Stimulated activated CD8-positive, alpha-beta memory T cell treated with anti-CD3 and anti-CD28 coated beads, Interleukin-2, amount 100 ng/mL, for 1 hour (primary cell): Measurements from ENCODE around the gene PPP2R3B.
"Not testable (repeated sequence)": the region's sequence is repeated elsewhere in the genome, so short reads cannot be mapped to it uniquely, and the experiment has no call there.

ENCODE experiments used
- DNase-seq, 2 donors: peaks; one replicate each; pipeline ENCODE4 v3.0.0-alpha.2; 2020; ENCODE audit warnings: low read depth in 2 of 2

PPP2R3B gene

DNA sequence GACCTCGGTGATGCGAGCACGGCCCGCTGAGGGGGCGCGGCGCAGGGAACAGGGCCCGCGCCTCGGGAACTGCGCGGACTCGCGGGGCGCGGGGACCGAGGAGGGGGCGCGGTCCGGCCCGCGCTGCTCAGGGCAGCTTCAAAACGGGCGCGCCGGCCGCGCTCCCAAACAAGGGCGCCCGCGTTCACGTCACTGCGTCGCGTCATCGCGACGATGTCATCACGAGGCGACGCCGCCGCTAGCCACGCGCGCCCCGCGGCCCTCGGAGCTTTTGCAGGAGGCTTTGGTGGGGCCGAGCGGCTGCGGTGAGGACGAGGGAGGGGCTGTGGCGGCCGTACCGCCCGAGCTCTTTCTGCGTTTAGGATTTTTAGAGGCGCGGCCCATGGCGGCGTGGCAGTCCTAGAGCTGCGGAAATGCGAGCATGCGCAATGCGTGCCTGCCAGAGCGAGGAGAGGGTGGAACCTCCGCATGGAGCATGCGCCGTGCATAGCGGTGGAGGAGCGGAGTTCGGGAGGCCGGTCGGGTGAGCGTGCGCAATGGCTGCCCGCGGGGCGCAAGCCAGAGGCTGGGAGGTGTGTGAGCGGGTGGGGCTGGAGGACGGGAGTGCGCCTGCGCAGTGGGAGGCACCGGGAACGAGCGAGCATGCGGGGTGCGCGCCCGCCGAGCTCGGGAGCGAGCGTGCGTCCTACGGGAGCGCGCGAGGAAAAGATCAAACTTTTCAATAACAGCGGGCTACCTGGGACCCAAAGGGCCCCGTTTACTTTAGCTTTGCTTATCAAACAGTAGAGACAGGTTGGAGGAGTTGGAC lies at the start of gene PPP2R3B:
Gene PPP2R3B (minus strand): TSS at position 140 of the 808 bp plus-strand sequence. CDS start 216 bp downstream, outside the sequence.
- peak; percentile 96 to 99 for DNase-seq

DNA sequence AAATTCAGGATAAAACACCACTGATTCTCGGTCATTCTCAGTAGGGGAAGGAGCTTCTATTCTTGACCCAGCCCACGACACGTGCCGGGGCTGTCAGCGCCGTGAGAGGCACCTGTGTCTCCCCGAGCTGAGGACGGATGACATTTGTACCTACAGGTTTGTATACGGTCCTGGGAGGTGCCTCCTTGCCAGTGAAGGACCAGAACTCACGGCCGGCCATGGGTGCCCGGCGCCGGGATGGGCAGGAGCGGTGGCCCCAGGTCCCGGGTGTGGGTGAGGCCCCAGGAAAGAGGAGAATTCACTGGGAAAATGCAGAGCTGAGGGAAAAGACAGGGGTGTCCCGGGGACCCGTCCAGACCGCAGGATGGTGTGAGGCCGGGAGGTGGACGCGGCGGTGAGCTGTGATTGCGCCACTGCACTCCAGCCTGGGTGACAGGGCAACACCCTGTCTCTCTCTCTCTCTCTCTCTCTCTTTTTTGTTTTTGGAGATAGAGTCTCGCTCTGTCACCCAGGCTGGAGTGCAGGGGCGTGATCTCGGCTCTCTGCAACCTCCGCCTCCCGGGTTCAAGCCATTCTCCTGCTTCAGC lies 48.9 kb upstream of the PPP2R3B start:
- no peak for DNase-seq

DNA sequence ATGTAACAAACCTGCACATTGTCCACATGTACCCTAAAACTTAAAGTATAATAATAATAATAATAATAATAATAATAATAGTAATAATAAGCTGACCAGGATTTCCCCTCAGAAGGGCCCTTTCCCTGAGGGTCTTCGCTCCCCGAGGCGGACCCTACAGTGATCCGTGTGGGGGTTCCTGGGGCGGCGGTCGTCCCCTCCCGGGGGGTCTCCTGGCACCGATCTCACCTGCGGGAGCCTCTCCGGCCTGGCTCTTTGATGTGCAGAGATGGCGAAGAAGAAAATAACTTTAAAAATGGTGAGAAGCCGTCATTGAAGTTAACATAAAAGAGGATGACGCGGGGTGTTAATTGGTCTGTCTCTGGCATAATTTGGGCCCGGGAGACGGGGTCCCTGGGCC lies 48.2 kb upstream of the PPP2R3B start:
- no peak for DNase-seq

- DNase-seq: no peak
Measured at GRCh38 chrX:433771-434170, 47.1 kb upstream of the PPP2R3B start.

DNA sequence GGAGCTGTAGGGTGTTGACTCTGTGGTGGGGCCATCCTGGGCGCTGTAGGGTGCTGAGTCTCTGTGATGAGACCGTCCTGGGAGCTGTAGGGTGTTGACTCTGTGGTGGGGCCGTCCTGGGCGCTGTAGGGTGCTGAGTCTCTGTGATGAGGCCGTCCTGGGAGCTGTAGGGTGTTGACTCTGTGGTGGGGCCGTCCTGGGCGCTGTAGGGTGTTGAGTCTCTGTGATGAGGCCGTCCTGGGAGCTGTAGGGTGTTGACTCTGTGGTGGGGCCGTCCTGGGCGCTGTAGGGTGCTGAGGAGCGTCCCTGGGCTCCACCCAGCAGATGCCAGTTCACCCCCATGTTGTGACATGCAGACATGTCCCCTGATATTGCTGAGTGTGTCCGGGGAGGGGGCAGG lies 46.0 kb upstream of the PPP2R3B start:
- DNase-seq: not testable (repeated sequence)

- DNase-seq: no peak
Measured at GRCh38 chrX:431492-432111, 44.9 kb upstream of the PPP2R3B start.

GRCh38 chrX:431056-431455 lies 44.3 kb upstream of the PPP2R3B start:
- DNase-seq: no peak

GRCh38 chrX:429266-429825 lies 42.6 kb upstream of the PPP2R3B start:
- no peak for DNase-seq

GRCh38 chrX:427812-428725 lies 41.4 kb upstream of the PPP2R3B start:
- no peak for DNase-seq

GRCh38 chrX:426881-427280 lies 40.2 kb upstream of the PPP2R3B start:
- DNase-seq: no peak

DNA sequence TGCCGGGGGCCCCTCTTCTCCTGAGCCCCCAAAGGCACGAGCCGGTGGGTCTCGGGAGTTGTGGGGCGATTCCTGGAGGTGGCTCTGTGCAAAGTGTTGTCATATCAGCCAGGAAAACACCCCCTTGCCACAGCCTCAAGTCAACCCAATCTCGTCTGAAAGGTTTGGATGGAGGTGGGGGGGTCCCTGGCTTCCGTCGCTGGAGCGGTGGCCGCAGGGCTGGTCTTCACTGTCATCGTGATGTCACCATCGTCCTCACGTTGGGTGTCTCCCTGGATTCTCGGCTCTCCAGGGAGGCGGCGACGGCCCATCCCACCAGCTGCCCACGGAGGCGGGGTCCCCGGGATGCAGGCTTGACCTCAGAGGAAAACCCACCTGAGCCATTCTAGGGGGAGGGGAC lies 38.3 kb upstream of the PPP2R3B start:
- DNase-seq: no peak

DNA sequence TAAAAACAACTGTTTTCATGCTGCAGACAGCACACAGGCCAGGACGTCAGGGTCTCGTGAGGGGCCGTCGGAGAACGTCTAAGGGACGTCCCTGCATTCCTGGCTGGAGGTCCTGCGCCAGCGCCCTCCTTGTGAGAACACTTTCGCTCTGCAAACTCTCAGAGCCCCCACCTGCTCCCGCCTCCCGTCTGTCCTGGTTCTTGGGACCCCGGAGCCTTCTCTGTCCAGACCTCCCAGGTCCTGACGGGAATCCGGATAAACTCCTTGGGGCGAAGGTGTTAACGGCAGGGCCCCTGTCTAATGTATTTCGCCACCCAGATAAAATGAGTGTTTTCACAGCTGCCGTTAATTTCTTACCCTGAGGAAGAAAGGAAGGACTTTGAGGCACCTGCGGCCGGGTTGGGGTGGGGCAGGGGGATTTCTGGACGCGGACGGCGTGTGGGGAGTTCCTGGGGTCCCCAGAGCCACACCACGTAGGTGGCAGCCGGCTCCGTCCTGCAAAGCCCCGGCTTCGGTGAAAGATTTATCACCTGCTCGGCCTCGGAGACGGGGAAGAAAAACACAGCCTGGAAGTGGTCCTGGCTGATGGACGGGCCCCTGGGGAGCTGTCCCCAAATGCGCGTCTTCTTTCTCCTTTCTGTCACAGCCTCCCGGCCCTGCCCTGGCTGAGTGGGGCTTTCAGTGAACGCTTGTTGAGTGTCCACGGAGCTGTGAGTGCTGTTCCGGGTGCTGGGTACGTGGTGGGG lies 35.1 kb upstream of the PPP2R3B start:
- no peak for DNase-seq

DNA sequence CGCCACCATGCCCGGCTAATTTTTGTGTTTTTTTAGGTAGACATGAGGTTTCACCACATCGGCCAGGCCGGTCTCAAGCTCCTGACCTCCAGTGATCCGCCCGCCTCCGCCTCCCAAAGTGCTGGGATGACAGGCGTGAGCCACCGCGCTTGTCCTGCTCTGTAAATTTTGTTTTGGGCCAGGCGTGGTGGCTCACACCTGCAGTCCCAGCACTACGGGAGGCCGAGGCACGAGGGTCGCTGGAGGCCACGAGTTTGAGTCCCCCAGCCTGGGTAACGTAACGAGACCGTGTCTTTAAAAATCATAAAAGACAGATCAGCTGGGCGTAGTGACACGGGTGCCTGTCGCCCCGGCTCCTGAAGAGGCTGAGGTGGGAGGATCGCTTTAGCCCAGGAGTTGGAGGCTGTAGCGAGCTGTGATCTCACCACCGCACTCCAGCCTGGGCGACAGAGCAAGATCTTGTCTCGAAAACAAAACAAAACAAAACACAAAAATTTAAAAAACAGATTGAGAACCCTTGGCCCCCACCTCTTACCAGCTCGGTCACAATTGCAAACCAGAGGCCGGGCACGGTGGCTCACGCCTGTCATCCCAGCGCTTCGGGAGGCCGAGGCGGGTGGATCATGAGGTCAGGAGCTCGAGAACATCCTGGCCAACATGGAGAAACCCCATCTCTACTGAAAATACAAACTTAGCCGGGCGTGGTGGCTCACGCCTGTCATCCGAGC lies 34.0 kb upstream of the PPP2R3B start:
- DNase-seq: no peak

DNA sequence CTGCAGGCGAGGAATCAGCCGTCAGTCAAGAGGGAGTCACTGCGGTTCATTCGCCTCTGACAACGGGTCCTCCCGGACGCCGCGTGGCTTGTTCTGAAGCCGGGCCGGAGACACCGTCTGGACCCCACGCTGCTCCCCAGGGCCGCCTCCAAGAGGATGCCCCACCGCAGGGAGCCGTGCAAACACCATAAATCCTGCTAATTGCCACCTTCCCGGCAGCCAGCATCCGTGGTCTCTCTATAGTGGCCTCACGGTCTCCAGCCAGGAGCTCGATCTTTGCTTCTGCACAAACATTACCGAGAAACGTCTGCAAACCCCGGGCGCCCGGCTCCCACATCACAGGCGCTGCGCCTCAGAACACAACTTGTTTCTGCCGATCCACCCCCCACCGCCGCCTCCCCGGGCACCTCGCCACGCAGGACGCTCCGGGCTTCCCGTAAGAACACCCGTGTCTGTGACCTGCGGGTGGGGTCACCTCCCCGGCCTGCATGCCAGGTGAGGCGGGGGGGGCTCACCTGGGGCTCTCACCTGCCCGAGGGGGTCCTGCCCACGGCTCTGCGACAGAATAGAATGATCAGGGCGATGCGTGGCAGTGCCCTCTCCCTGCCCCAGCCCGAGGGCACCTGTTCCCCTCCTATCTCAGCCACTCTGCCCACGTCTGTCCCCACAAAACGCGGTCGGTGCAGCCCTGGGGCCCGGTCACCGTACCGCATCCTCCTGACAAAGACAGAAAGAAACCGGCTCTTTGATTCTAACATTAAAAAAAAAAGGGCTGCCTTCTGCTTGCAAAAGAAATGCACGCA lies 32.4 kb upstream of the PPP2R3B start:
- no peak for DNase-seq

DNA sequence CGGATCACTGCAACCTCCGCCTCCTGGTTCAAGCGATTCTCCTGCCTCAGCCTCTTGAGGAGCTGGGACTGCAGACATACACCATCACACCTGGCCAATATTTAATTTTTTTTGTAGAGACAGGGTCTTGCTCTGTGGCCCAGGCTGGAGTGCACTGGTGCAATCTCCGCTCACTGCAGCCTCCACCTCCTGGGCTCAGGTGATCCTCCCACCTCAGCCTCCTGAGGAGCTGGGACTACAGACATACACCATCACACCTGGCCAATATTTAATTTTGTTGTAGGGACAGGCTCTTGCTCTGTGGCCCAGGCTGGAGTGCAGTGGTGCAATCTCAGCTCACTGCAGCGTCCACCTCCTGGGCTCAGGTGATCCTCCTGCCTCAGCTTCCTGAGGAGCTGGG lies 28.8 kb upstream of the PPP2R3B start:
- DNase-seq: not testable (repeated sequence)

- no peak for DNase-seq
Measured at GRCh38 chrX:413322-414201, 26.9 kb upstream of the PPP2R3B start.

DNA sequence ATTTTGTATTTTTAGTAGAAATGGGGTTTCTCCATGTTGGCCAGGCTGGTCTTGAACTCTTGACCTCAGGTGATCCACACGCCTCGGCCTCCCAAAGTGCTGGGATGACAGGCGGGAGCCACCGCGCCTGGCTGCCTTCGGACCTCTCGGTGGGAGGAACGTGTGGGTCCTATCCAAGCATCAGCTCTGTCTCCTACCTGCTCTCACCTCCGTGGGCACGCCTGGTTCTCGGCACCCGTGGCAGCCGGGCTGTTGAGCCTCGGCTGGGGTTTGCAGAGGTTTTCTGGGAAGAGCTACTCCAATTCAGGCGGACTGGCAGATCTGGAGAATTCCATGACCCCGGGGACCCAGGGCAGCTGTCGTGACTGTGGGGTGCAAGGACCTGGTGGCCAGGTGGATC lies 23.6 kb upstream of the PPP2R3B start:
- no peak for DNase-seq

GRCh38 chrX:405149-405548 lies 18.4 kb upstream of the PPP2R3B start:
- DNase-seq: no peak
